A673 (cell line): ENCODE results near the gene GAPDH.

Source experiments
- CTCF ChIP-seq: fragments of 300-800, 200-600 bp; sonication (generic); conservative IDR thresholded peaks from 2 replicates; pipeline ENCODE4 v1.5.1; 2017; ENCODE audit warnings: low read depth, mild to moderate bottlenecking, antibody characterized with exemption, low read length, moderate library complexity, mixed read lengths
- EZH2 ChIP-seq: fragments of 200-600 bp; sonication (generic); IDR thresholded peaks from 2 replicates; pipeline ENCODE4 v1.6.1; 2017; ENCODE audit warnings: borderline replicate concordance, low read depth, mild to moderate bottlenecking, mixed read lengths, antibody characterized with exemption, low read length; ENCODE audit not compliant: poor library complexity, severe bottlenecking

GRCh38 chr12:6494258-6494743, 40.0 kb upstream of the GAPDH start:
- no peak for TF ChIP-seq EZH2
- peak; percentile 35; the same call in 1 of the 2 replicates for TF ChIP-seq CTCF
